HG03571 (cell line): Measurements from ENCODE around the gene PKD2L1.
A peak's percentile ranks its signal among the peaks of the same experiment; 100 is the strongest.

Experiments
- ATAC-seq: cut with Tn5 transposase; IDR thresholded peaks from one replicate; pipeline ENCODE4 v1.9.1; 2021; ENCODE audit not compliant: unreplicated experiment

Gene PKD2L1

GRCh38 chr10:100356067-100357017 is 26.3 kb upstream of the PKD2L1 start:
- ATAC-seq, result no peak

GRCh38 chr10:100355086-100355485 is 25.1 kb upstream of the PKD2L1 start:
- ATAC-seq, result no peak

GRCh38 chr10:100353770-100354485 is 23.9 kb upstream of the PKD2L1 start:
- ATAC-seq, result no peak

- no peak for ATAC-seq
These were observed 21.0 kb upstream of the PKD2L1 start for GRCh38 chr10:100350914-100351485.

- ATAC-seq, result no peak
These were observed 19.6 kb upstream of the PKD2L1 start for GRCh38 chr10:100349672-100350071.

GRCh38 chr10:100349087-100349486 is 19.1 kb upstream of the PKD2L1 start:
- no peak for ATAC-seq

- ATAC-seq, result no peak
These were observed 18.4 kb upstream of the PKD2L1 start for GRCh38 chr10:100348389-100348927.

- ATAC-seq, result no peak
These were observed 17.7 kb upstream of the PKD2L1 start for GRCh38 chr10:100347568-100348195.

- ATAC-seq, result peak; percentile 87
These were observed 16.9 kb upstream of the PKD2L1 start, which contains the start of gene SCD for GRCh38 chr10:100346765-100347567. TSS of gene SCD (plus strand) at chr10:100347233. CDS start at chr10:100347505, 272 bp downstream.

- ATAC-seq, result peak; percentile 56
These were observed 16.3 kb upstream of the PKD2L1 start for GRCh38 chr10:100346351-100346764.

GRCh38 chr10:100345570-100346330 is 15.7 kb upstream of the PKD2L1 start:
- no peak for ATAC-seq

GRCh38 chr10:100344241-100344788 is 14.3 kb upstream of the PKD2L1 start:
- no peak for ATAC-seq

- ATAC-seq, result no peak
These were observed 12.6 kb upstream of the PKD2L1 start for GRCh38 chr10:100342627-100342972.

- ATAC-seq, result no peak
These were observed 12.1 kb upstream of the PKD2L1 start for GRCh38 chr10:100341953-100342626.

- no peak for ATAC-seq
These were observed 11.2 kb upstream of the PKD2L1 start for GRCh38 chr10:100340948-100341847.

- ATAC-seq, result no peak
These were observed 9.2 kb upstream of the PKD2L1 start for GRCh38 chr10:100339236-100339635.

- peak; percentile 50 for ATAC-seq
These were observed 8.5 kb upstream of the PKD2L1 start for GRCh38 chr10:100338434-100339036.
